Hepatic stellate cell (primary cell): ENCODE results near the gene CNTN4.

Experiments
- DNase-seq: peaks from one replicate; pipeline ENCODE4 v3.0.0; 2011; ENCODE audit warnings: low spot score

The CNTN4 gene

GRCh38 chr3:2415083-2415482 is 316.4 kb downstream of the CNTN4 start:
- DNase-seq: no peak

GRCh38 chr3:2420919-2421318 is 322.3 kb downstream of the CNTN4 start:
- DNase-seq: no peak

GRCh38 chr3:2423143-2423542 is 324.5 kb downstream of the CNTN4 start:
- DNase-seq: no peak

GRCh38 chr3:2441558-2441957 is 342.9 kb downstream of the CNTN4 start:
- no peak for DNase-seq

- no peak for DNase-seq
Observed at GRCh38 chr3:2446146-2446545, 347.5 kb downstream of the CNTN4 start.

GRCh38 chr3:2452249-2452648 is 353.6 kb downstream of the CNTN4 start:
- DNase-seq: no peak

GRCh38 chr3:2454865-2455264 is 356.2 kb downstream of the CNTN4 start:
- no peak for DNase-seq

- no peak for DNase-seq
Observed at GRCh38 chr3:2456788-2457187, 358.1 kb downstream of the CNTN4 start.

GRCh38 chr3:2458816-2459215 is 360.1 kb downstream of the CNTN4 start:
- no peak for DNase-seq

- DNase-seq: no peak
Observed at GRCh38 chr3:2465842-2466241, 367.2 kb downstream of the CNTN4 start.

GRCh38 chr3:2468816-2469215 is 370.1 kb downstream of the CNTN4 start:
- DNase-seq: no peak

- no peak for DNase-seq
Observed at GRCh38 chr3:2476996-2477395, 378.3 kb downstream of the CNTN4 start.

GRCh38 chr3:2477620-2478019 is 379.0 kb downstream of the CNTN4 start:
- DNase-seq: no peak

- DNase-seq: no peak
Observed at GRCh38 chr3:2484162-2485026, 385.7 kb downstream of the CNTN4 start.

GRCh38 chr3:2485027-2485375 is 386.3 kb downstream of the CNTN4 start:
- no peak for DNase-seq

GRCh38 chr3:2495746-2496145 is 397.1 kb downstream of the CNTN4 start:
- DNase-seq: no peak

- no peak for DNase-seq
Observed at GRCh38 chr3:2504912-2505311, 406.2 kb downstream of the CNTN4 start.

GRCh38 chr3:2506776-2507175 is 408.1 kb downstream of the CNTN4 start:
- no peak for DNase-seq

- DNase-seq: no peak
Observed at GRCh38 chr3:2510591-2511145, 412.0 kb downstream of the CNTN4 start.

- DNase-seq: no peak
Observed at GRCh38 chr3:2511356-2511755, 412.7 kb downstream of the CNTN4 start.

- no peak for DNase-seq
Observed at GRCh38 chr3:2512881-2513280, 414.2 kb downstream of the CNTN4 start.

- no peak for DNase-seq
Observed at GRCh38 chr3:2513986-2514385, 415.3 kb downstream of the CNTN4 start.

- DNase-seq: no peak
Observed at GRCh38 chr3:2516762-2517441, 418.2 kb downstream of the CNTN4 start.
